ENCODE data around the gene UGT2B17.
"Not testable (repeated sequence)": the region's sequence is repeated elsewhere in the genome, so short reads cannot be mapped to it uniquely, and the experiment has no call there.

Gene UGT2B17

DNA sequence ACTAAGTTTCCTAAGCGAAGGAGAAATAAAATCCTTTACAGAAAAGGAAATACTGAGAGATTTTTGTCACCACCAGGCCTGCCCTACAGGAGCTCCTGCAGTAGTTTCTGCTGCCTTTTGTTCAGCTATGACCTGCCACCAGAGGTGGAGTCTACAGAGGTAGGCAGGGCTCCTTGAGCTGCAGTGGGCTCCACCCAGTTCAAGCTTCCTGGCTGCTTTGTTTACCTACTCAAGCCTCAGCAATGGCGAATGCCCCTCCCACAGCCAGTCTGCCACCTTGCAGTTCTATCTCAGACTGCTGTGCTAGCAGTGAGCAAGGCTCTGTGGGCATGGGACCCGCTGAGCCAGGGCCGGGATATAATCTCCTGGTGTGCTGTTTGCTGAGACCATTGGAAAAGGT lies 71.3 kb downstream of the UGT2B17 start:
- H3K36me3 ChIP-seq (ENCODE audit: control insufficient read depth, low read depth, low read length); H3K4me3 ChIP-seq (ENCODE audit: low read length); H3K27ac ChIP-seq (ENCODE audit: low read length); H3K9ac ChIP-seq (ENCODE audit: low read length); H3K4me1 ChIP-seq (ENCODE audit: control insufficient read depth, low read depth, low read length); H3K9me3 ChIP-seq (ENCODE audit: control insufficient read depth, low read depth, low read length); H3K27me3 ChIP-seq (ENCODE audit: control insufficient read depth, insufficient read depth, low read length): not testable (repeated sequence)

DNA sequence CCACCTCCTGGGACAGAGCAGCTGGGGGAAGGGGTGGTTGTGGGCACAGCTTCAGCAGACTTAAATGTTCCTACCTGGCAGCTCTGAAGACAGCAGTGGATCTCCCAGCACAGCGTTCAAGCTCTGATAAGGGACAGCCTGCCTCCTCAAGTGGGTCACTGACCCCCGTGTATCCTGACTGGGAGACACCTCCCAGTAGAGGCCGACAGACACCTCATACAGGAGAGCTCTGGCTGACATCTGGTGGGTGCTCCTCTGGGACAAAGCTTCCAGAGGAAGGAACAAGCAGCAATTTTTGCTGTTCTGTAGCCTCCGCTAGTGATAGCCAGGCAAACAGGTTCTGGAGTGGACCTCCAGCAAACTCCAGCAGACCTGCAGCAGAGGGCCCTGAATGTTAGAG lies 72.7 kb downstream of the UGT2B17 start:
- H3K36me3 ChIP-seq (ENCODE audit: control insufficient read depth, low read depth, low read length); H3K4me1 ChIP-seq (ENCODE audit: control insufficient read depth, low read depth, low read length); H3K9me3 ChIP-seq (ENCODE audit: control insufficient read depth, low read depth, low read length); H3K9ac ChIP-seq (ENCODE audit: low read length); H3K27me3 ChIP-seq (ENCODE audit: control insufficient read depth, insufficient read depth, low read length); H3K27ac ChIP-seq (ENCODE audit: low read length); H3K4me3 ChIP-seq (ENCODE audit: low read length): not testable (repeated sequence)

DNA sequence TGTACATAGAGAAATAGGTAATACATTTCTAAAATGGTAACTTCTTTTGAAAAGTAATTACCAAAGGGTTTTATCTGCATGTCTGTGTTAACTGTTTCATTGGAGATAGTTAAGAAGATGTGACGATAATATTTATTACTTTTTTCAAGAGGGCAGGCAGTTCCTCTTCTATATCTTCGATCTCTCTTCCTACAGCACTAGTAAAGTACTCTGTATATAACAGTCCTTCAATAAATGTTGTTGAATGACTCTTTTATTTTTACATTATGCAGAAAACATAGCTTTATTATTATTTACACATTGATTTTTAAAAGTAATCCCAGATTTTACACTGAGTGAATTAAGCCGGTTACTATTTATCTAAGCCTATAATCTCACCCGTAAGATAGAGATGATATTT lies 77.1 kb downstream of the UGT2B17 start:
- H3K27me3 ChIP-seq (ENCODE audit: control insufficient read depth, insufficient read depth, low read length), result no peaks in the 10 kb centered on the region
- no peaks in the 10 kb centered on the region for H3K4me1 ChIP-seq (ENCODE audit: control insufficient read depth, low read depth, low read length)
- H3K9me3 ChIP-seq (ENCODE audit: control insufficient read depth, low read depth, low read length), result no peaks in the 10 kb centered on the region
- no peak overlapping the region for H3K27ac ChIP-seq (ENCODE audit: low read length)
- no peak overlapping the region for H3K9ac ChIP-seq (ENCODE audit: low read length)
- no peaks in the 10 kb centered on the region for H3K36me3 ChIP-seq (ENCODE audit: control insufficient read depth, low read depth, low read length)
- no peak overlapping the region for H3K4me3 ChIP-seq (ENCODE audit: low read length)

DNA sequence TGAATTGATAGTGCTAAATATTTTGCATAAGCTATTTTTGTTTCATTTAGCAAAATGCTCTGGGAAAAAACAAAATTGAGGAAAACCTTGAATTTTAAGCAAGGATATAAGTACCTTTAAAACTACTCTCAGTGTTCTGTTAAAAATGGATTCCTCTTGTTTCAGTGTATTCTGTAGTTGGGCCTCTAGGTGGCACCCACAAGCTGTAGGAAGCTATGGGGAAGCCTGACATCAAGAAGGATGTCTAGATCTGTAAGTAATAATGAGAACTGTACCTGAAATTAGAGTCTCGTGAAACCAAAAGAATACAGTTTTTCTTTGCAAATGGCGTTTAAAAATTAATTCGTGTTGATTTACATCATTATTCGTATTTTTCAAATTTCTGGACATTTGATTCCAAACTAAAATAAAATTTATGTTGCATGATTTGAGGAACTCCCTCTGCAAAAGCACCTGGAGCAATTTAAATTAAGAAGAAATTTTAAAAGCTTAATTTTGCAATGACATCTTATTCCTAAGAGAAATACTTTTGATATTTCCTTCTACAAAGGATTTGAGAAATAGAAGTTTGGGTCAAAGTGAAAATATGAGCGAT lies 77.6 kb downstream of the UGT2B17 start:
- H3K4me3 ChIP-seq (ENCODE audit: low read length), result no peak overlapping the region
- H3K27ac ChIP-seq (ENCODE audit: low read length), result no peak overlapping the region
- no peaks in the 10 kb centered on the region for H3K9me3 ChIP-seq (ENCODE audit: control insufficient read depth, low read depth, low read length)
- no peaks in the 10 kb centered on the region for H3K36me3 ChIP-seq (ENCODE audit: control insufficient read depth, low read depth, low read length)
- no peaks in the 10 kb centered on the region for H3K27me3 ChIP-seq (ENCODE audit: control insufficient read depth, insufficient read depth, low read length)
- no peak overlapping the region for H3K9ac ChIP-seq (ENCODE audit: low read length)
- H3K4me1 ChIP-seq (ENCODE audit: control insufficient read depth, low read depth, low read length), result no peaks in the 10 kb centered on the region

GRCh38 chr4:68494688-68495087 lies 81.4 kb downstream of the UGT2B17 start:
- H3K9me3 ChIP-seq (ENCODE audit: control insufficient read depth, low read depth, low read length), result no peaks in the 10 kb centered on the region
- H3K4me3 ChIP-seq (ENCODE audit: low read length), result no peak overlapping the region
- H3K4me1 ChIP-seq (ENCODE audit: control insufficient read depth, low read depth, low read length), result no peaks in the 10 kb centered on the region
- no peaks in the 10 kb centered on the region for H3K36me3 ChIP-seq (ENCODE audit: control insufficient read depth, low read depth, low read length)
- H3K27ac ChIP-seq (ENCODE audit: low read length), result no peak overlapping the region
- no peak overlapping the region for H3K9ac ChIP-seq (ENCODE audit: low read length)
- H3K27me3 ChIP-seq (ENCODE audit: control insufficient read depth, insufficient read depth, low read length), result no peaks in the 10 kb centered on the region

DNA sequence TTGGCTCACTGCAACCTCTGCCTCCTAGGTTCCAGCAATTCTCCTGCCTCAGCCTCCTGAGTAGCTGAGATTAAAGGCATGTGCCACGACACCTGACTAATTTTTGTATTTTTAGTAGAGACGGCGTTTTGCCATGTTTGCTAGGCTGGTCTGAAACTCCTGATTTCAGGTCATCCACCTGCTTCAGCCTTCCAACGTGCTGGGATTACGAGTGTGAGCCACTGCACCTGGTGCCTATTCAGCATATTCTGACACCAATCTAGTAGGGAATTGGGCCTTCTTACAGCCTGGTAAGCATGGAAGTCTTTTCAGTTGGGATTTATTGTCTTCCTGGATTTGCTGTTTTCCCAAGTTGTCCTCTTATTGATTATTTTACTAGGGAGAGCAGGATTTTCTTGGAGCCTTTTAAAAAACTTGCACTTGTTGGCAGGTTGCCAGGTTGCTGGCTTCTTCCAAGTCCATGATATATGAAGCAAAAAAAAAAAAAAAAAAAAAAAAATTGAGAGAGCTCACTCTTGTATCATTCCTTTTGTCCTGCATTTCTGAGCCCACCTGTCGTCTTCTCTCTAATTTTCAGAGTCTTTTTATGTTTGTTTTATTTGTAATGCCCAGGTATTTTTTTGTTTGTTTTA lies 85.2 kb downstream of the UGT2B17 start:
- Histone ChIP-seq H3K27me3 (ENCODE audit: control insufficient read depth, insufficient read depth, low read length) (no peaks in the 10 kb centered on the region), H3K9me3 (ENCODE audit: control insufficient read depth, low read depth, low read length) (no peaks in the 10 kb centered on the region), H3K9ac (ENCODE audit: low read length) (no peak overlapping the region), H3K4me1 (ENCODE audit: control insufficient read depth, low read depth, low read length) (no peaks in the 10 kb centered on the region), H3K27ac (ENCODE audit: low read length) (no peak overlapping the region), H3K4me3 (ENCODE audit: low read length) (no peak overlapping the region), H3K36me3 (ENCODE audit: control insufficient read depth, low read depth, low read length) (no peaks in the 10 kb centered on the region)

DNA sequence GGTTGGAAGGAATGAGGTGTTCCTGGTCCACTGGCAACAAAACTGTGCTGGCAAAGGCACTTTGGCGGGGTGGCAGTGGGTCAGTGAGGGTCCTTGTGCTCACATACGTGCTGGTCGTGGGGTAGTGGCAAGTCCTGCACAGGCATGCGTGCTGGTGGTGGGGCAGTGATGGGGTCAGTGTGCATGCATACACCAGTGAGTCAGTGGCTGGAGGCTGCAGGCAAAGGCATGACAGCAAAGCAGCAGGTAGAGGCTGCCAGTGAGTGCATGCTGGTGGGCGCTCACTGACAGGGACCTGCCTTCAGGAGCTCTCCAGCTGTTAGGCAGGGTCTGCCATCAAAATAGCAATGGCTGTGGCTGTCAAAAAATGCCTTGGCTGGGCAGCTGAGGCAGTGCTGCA lies 86.8 kb downstream of the UGT2B17 start:
- Histone ChIP-seq H3K4me1 (ENCODE audit: control insufficient read depth, low read depth, low read length) (no peaks in the 10 kb centered on the region), H3K9ac (ENCODE audit: low read length) (no peak overlapping the region), H3K27ac (ENCODE audit: low read length) (no peak overlapping the region), H3K4me3 (ENCODE audit: low read length) (no peak overlapping the region), H3K36me3 (ENCODE audit: control insufficient read depth, low read depth, low read length) (no peaks in the 10 kb centered on the region), H3K9me3 (ENCODE audit: control insufficient read depth, low read depth, low read length) (no peaks in the 10 kb centered on the region), H3K27me3 (ENCODE audit: control insufficient read depth, insufficient read depth, low read length) (no peaks in the 10 kb centered on the region)
